Endothelial cell of umbilical vein (primary cell): ENCODE data around the gene SLCO3A1. TPM values are rescaled to one million over a fixed set of nuclear protein-coding genes. Genes with fewer than 3 reads are reported as not detected.

Experiments
- BruUV-seq: library from RNA; stranded (reverse); fragments of 400-500 nt; replicated peaks from 2 replicates; lab custom pipeline; 2021; lab: Mats Ljungman, UMichigan
- CTCF ChIA-PET: fragments of 300-600, 350-600 bp; sonication (Branson Sonifier 250); formaldehyde crosslinking; loops from one replicate; lab custom pipeline; 2021; ENCODE audit warnings: antibody characterized with exemption, inconsistent platforms; lab: Charles Lee
- POLR2A ChIA-PET: fragments of 300-600, 350-600 bp; sonication (Branson Sonifier 250); formaldehyde crosslinking; loops from one replicate; lab custom pipeline; 2021; ENCODE audit warnings: antibody characterized with exemption, inconsistent platforms; lab: Charles Lee
- DNase-seq: peaks from one replicate; pipeline ENCODE4 v3.0.0-alpha.2; 2011; ENCODE audit warnings: low read depth, low spot score
- FAIRE-seq: peaks from 2 replicates; lab custom pipeline; 2011; peaks lifted over from hg19 to GRCh38; lab: Jason Lieb, UNC
- H2AFZ ChIP-seq: 2 replicates; pipeline ENCODE4 v1.6.0; 2012; ENCODE audit warnings: low read depth, low read length, control low read depth, inconsistent platforms
- H3K27ac ChIP-seq: 2 replicates; pipeline ENCODE4 v1.5.1; 2011; ENCODE audit warnings: low read depth, mild to moderate bottlenecking, control low read depth, low read length, moderate library complexity; ENCODE audit not compliant: insufficient read depth
- H3K27me3 ChIP-seq, 2 experiments: 2 replicates each; pipeline versions ENCODE4 v1.6.0 to v1.6.1; 2011; ENCODE audit warnings: low read length in 2 of 2, mixed read lengths in 1 of 2; ENCODE audit not compliant: control insufficient read depth in 2 of 2, insufficient read depth in 2 of 2
- H3K36me3 ChIP-seq, 2 experiments: 2 replicates in 1 of 2; 3 replicates in 1 of 2; pipeline ENCODE4 v1.5.1; 2011; ENCODE audit warnings: low read length in 2 of 2, mild to moderate bottlenecking in 1 of 2, moderate library complexity in 1 of 2; ENCODE audit not compliant: control insufficient read depth in 2 of 2, insufficient read depth in 2 of 2; ENCODE audit errors: extremely low read depth in 1 of 2
- H3K4me1 ChIP-seq: 3 replicates; pipeline ENCODE4 v1.5.1; 2011; ENCODE audit warnings: mild to moderate bottlenecking, low read length; ENCODE audit not compliant: control insufficient read depth, insufficient read depth; ENCODE audit errors: extremely low read depth
- H3K4me2 ChIP-seq: 2 replicates; pipeline ENCODE4 v1.6.1; 2011; ENCODE audit warnings: low read length, control low read depth, mixed read lengths; ENCODE audit not compliant: insufficient read depth
- H3K4me3 ChIP-seq, 3 experiments: fragments of 200-600 bp in 1 of 3; sonication (generic), shearing (Covaris generic) in 1 of 3; replicated peaks in 1 of 3; 2 replicates each; pipeline ENCODE4 v1.5.1; 2011 to 2016; ENCODE audit warnings: control low read depth in 3 of 3, low read length in 3 of 3, mild to moderate bottlenecking in 2 of 3, inconsistent platforms in 1 of 3, low read depth in 1 of 3, moderate library complexity in 1 of 3; ENCODE audit not compliant: insufficient read depth in 1 of 3
- H3K79me2 ChIP-seq: 2 replicates; pipeline ENCODE4 v1.6.0; 2012; ENCODE audit warnings: low read length, inconsistent platforms; ENCODE audit not compliant: control insufficient read depth, insufficient read depth
- H3K9ac ChIP-seq: replicated peaks from 2 replicates; pipeline ENCODE3; 2011; ENCODE audit warnings: low read length, control low read depth; ENCODE audit not compliant: insufficient read depth; ENCODE audit errors: extremely low read depth
- H3K9me1 ChIP-seq: replicated peaks from 3 replicates; pipeline ENCODE4 v1.6.0; 2011; ENCODE audit warnings: mild to moderate bottlenecking, low read length; ENCODE audit not compliant: control insufficient read depth, insufficient read depth; ENCODE audit errors: extremely low read depth
- H3K9me3 ChIP-seq: replicated peaks from 2 replicates; pipeline ENCODE4 v1.5.1; 2012; ENCODE audit warnings: low read length, inconsistent platforms; ENCODE audit not compliant: control insufficient read depth, insufficient read depth
- H4K20me1 ChIP-seq: replicated peaks from 2 replicates; pipeline ENCODE3; 2011; ENCODE audit warnings: mild to moderate bottlenecking, low read length; ENCODE audit not compliant: control insufficient read depth, insufficient read depth; ENCODE audit errors: extremely low read depth
- CTCF ChIP-seq, 2 donors: IDR thresholded peaks; 1 replicate in 1 of 2; 2 replicates in 1 of 2; pipeline ENCODE4 v1.5.1; 2011; ENCODE audit warnings: low read length in 2 of 2, mild to moderate bottlenecking in 2 of 2, moderate library complexity in 2 of 2, control low read depth in 1 of 2, inconsistent platforms in 1 of 2, low read depth in 1 of 2; ENCODE audit not compliant: insufficient read depth in 1 of 2; ENCODE audit errors: extremely low read depth in 1 of 2
- EZH2 ChIP-seq: IDR thresholded peaks from 2 replicates; pipeline ENCODE4 v1.6.1; 2012; ENCODE audit warnings: borderline replicate concordance, low read depth, mild to moderate bottlenecking, moderate library complexity, low read length, inconsistent platforms; ENCODE audit not compliant: severe bottlenecking
- FOS ChIP-seq: IDR thresholded peaks from 2 replicates; pipeline ENCODE4 v1.6.1; 2011; ENCODE audit warnings: mild to moderate bottlenecking, low read length, moderate library complexity, borderline replicate concordance; ENCODE audit not compliant: insufficient read depth
- GATA2 ChIP-seq: IDR thresholded peaks from 2 replicates; pipeline ENCODE4 v1.7.0; 2011; ENCODE audit warnings: low read depth, mild to moderate bottlenecking, moderate library complexity, mixed read lengths, low read length; ENCODE audit not compliant: insufficient read length, insufficient read depth
- JUN ChIP-seq: IDR thresholded peaks from 2 replicates; pipeline ENCODE4 v1.6.1; 2011; ENCODE audit warnings: borderline replicate concordance, low read depth; ENCODE audit not compliant: insufficient read length, insufficient read depth
- MAX ChIP-seq: IDR thresholded peaks from 2 replicates; pipeline ENCODE4 v1.6.1; 2011; ENCODE audit not compliant: insufficient read depth, insufficient read length
- MYC ChIP-seq: IDR thresholded peaks from one replicate; pipeline ENCODE4 v1.6.1; 2011; ENCODE audit warnings: mild to moderate bottlenecking, low read depth, low read length
- POLR2A ChIP-seq: IDR thresholded peaks from 2 replicates; pipeline ENCODE4 v1.6.1; 2012; ENCODE audit warnings: low read depth, mild to moderate bottlenecking, control low read depth, low read length
- POLR2AphosphoS5 ChIP-seq: IDR thresholded peaks from 2 replicates; pipeline ENCODE4 v1.6.1; 2012; ENCODE audit warnings: low read depth, mild to moderate bottlenecking, control low read depth, low read length, moderate library complexity; ENCODE audit not compliant: insufficient read depth
- dilution Hi-C: fragments of 300-500 bp; cut with MboI; formaldehyde crosslinking; loops from one replicate; pipeline ENCODE4 v1.15.0; 2019; ENCODE audit warnings: low sequenced_read_pairs; ENCODE audit not compliant: extremely low pct_ligation_motif_present
- intact Hi-C: fragments of 100-400 bp; cut with micrococcal nuclease; formaldehyde crosslinking; loops from one replicate; pipeline ENCODE4 v1.10.0; 2022
- polyA plus RNA-seq, 4 experiments: library from polyadenylated mRNA; depleted of rRNA in 3 of 4; stranded (reverse) in 3 of 4; unstranded in 1 of 4; fragments of >200 nt; gene quantifications; 2 replicates each; pipeline versions ENCODE4 v1.2.1 to v1.2.3, GENCODE V29; 2011 to 2012; ENCODE audit warnings: missing spikeins in 1 of 4
- total RNA-seq: library from RNA; stranded (reverse); gene quantifications from 2 replicates; pipeline ENCODE4 v1.2.3, GENCODE V29; 2021

SLCO3A1 gene
- total and polyA plus RNA-seq, 2 donors (not counting 3 experiments of a cell fraction or from before 2014, with no cell fraction given), result 0.88 to 0.92 TPM

GRCh38 chr15:92050220-92050898, 196.9 kb downstream of the SLCO3A1 start:
- intact Hi-C loops, result no loop called here
- H3K4me1 ChIP-seq, result no peaks in the 10 kb centered on the region
- POLR2A ChIA-PET, result no interaction called here
- H2AFZ ChIP-seq, result no peak overlapping the region
- no peaks in the 10 kb centered on the region for H3K79me2 ChIP-seq
- H3K9ac ChIP-seq, result no peak overlapping the region
- no TSS peak for BruUV-seq
- dilution Hi-C loops, result no loop called here
- H3K9me1 ChIP-seq, result no peaks in the 10 kb centered on the region
- H3K27ac ChIP-seq, result no peak overlapping the region
- FAIRE-seq (no peak), DNase-seq (no peak)
- H4K20me1 ChIP-seq, result no peaks in the 10 kb centered on the region
- CTCF ChIA-PET, result no interaction called here
- no peaks in the 10 kb centered on the region for H3K27me3 ChIP-seq
- no peaks in the 10 kb centered on the region for H3K36me3 ChIP-seq
- no peaks in the 10 kb centered on the region for H3K9me3 ChIP-seq
- H3K4me2 ChIP-seq, result no peak overlapping the region
- H3K4me3 ChIP-seq, result no peak overlapping the region
- TF ChIP-seq POLR2AphosphoS5 (no peak), JUN (no peak), EZH2 (no peak), MAX (no peak), GATA2 (no peak), POLR2A (no peak), MYC (no peak), FOS (no peak), CTCF (IDR thresholded peaks at IDR 0.05; ENCODE audit: extremely low read depth in 1 of 2, insufficient read depth in 1 of 2, low read depth in 1 of 2, low read length in 2 of 2) (no peak)
